HepG2 (cell line): Measurements from ENCODE around the gene SNRPD3. TPM values are rescaled to one million over a fixed set of nuclear protein-coding genes. Genes with fewer than 3 reads are reported as not detected.
A peak's percentile ranks its signal among the peaks of the same experiment; 100 is the strongest.

Source experiments
- IRF1 ChIP-seq: sonication (generic); formaldehyde crosslinking; IDR thresholded peaks from 2 replicates; pipeline ENCODE4 v1.4.0; 2020; ENCODE audit warnings: low read depth, mild to moderate bottlenecking, missing genetic modification reagents
- KDM5B ChIP-seq: sonication (generic); formaldehyde crosslinking; IDR thresholded peaks from 2 replicates; pipeline ENCODE4 v1.4.0; 2020; ENCODE audit warnings: missing genetic modification reagents, mild to moderate bottlenecking, borderline replicate concordance
- MEIS1 ChIP-seq: sonication (generic); formaldehyde crosslinking; IDR thresholded peaks from 2 replicates; pipeline ENCODE4 v1.9.0; 2021; ENCODE audit warnings: mild to moderate bottlenecking, missing genetic modification reagents, moderate library complexity, borderline replicate concordance
- SALL2 ChIP-seq: sonication (generic); formaldehyde crosslinking; IDR thresholded peaks from 2 replicates; pipeline ENCODE4 v1.8.1; 2023; ENCODE audit warnings: mild to moderate bottlenecking, missing genetic modification reagents, inconsistent platforms
- SP1 ChIP-seq, 2 experiments: fragments of 450-650 bp in 1 of 2; sonication (generic) in 1 of 2; formaldehyde crosslinking in 1 of 2; IDR thresholded peaks; 2 replicates each; pipeline versions ENCODE4 v1.4.0 to v1.6.1; 2016 to 2020; ENCODE audit warnings: missing genetic modification reagents in 1 of 2
- THAP9 ChIP-seq: sonication (generic); formaldehyde crosslinking; IDR thresholded peaks from 2 replicates; pipeline ENCODE4; 2020; ENCODE audit warnings: missing genetic modification reagents, mild to moderate bottlenecking, borderline replicate concordance
- TIGD3 ChIP-seq: sonication (generic); formaldehyde crosslinking; IDR thresholded peaks from 2 replicates; pipeline ENCODE4 v1.5.1; 2020; ENCODE audit warnings: mild to moderate bottlenecking, missing genetic modification reagents, borderline replicate concordance
- ZBTB8A ChIP-seq: sonication (generic); formaldehyde crosslinking; IDR thresholded peaks from 2 replicates; pipeline ENCODE4 v1.4.0; 2020; ENCODE audit warnings: mild to moderate bottlenecking, low read depth, missing genetic modification reagents, borderline replicate concordance
- ZHX1 ChIP-seq: sonication (generic); formaldehyde crosslinking; IDR thresholded peaks from 2 replicates; pipeline ENCODE4 v1.8.1; 2022; ENCODE audit warnings: low read depth, mild to moderate bottlenecking, missing genetic modification reagents
- ZNF121 ChIP-seq: sonication (generic); formaldehyde crosslinking; IDR thresholded peaks from 2 replicates; pipeline ENCODE4 v1.5.0; 2020; ENCODE audit warnings: mild to moderate bottlenecking, missing genetic modification reagents
- ZNF232 ChIP-seq: sonication (generic); formaldehyde crosslinking; IDR thresholded peaks from 2 replicates; pipeline ENCODE4 v1.4.0; 2020; ENCODE audit warnings: missing genetic modification reagents, borderline replicate concordance
- ZNF317 ChIP-seq: sonication (generic); formaldehyde crosslinking; IDR thresholded peaks from 2 replicates; pipeline ENCODE4 v1.5.0; 2020; ENCODE audit warnings: mild to moderate bottlenecking, missing genetic modification reagents
- ZNF652 ChIP-seq: IDR thresholded peaks from 2 replicates; pipeline ENCODE4 v1.6.1; 2016; ENCODE audit warnings: low read depth, borderline replicate concordance
- ZNF747 ChIP-seq: sonication (generic); formaldehyde crosslinking; IDR thresholded peaks from 2 replicates; pipeline ENCODE4 v1.8.1; 2023; ENCODE audit warnings: missing genetic modification reagents, mild to moderate bottlenecking, borderline replicate concordance
- ZNF770 ChIP-seq: sonication (generic); formaldehyde crosslinking; IDR thresholded peaks from 2 replicates; pipeline ENCODE4 v1.5.0; 2020; ENCODE audit warnings: mild to moderate bottlenecking, missing genetic modification reagents
- polyA plus RNA-seq, 8 experiments: library from polyadenylated mRNA; depleted of rRNA in 3 of 8; stranded (reverse) in 7 of 8; unstranded in 1 of 8; fragments of >200 nt; fragmentation: Illumina TruSeq in 4 of 8; extraction: Trizol in 4 of 8; gene quantifications; 2 replicates each; pipeline versions ENCODE4 v1.2.1 to v1.2.3, GENCODE V29; 2011 to 2016; ENCODE audit warnings: low read depth in 4 of 8, missing spikeins in 1 of 8, mixed read lengths in 1 of 8; ENCODE audit not compliant: insufficient read depth in 1 of 8
- total RNA-seq, 5 experiments: library from RNA; depleted of rRNA; stranded (reverse); fragments of >200 nt; fragmentation: Illumina TruSeq; extraction: Trizol; gene quantifications; 2 replicates each; pipeline ENCODE4 v1.2.3, GENCODE V29; 2016; ENCODE audit warnings: low read depth in 1 of 5

SNRPD3 gene
- total and polyA plus RNA-seq, 2 of the 13 experiments (the other 11 are each of a cell fraction or from before 2014, with no cell fraction given): 110 to 209 TPM

GRCh38 chr22:24514241-24515026 is 41.4 kb upstream of the SNRPD3 start (continued):
- TF ChIP-seq ZHX1 (CRISPR knock-in tag): peak; percentile 63; the same call in 1 of the 2 replicates
- TF ChIP-seq MEIS1 (CRISPR knock-in tag): peak; percentile 93
- TF ChIP-seq THAP9 (CRISPR knock-in tag): peak; percentile 89
- TF ChIP-seq SALL2 (CRISPR knock-in tag): peak; percentile 74; the same call in 1 of the 2 replicates
- TF ChIP-seq SP1 (IDR thresholded peaks at IDR 0.05): no peak
- TF ChIP-seq SP1 (CRISPR knock-in tag; IDR thresholded peaks at IDR 0.05): no peak
- peak; percentile 75 for TF ChIP-seq ZNF121
- TF ChIP-seq ZNF747: peak; percentile 97
- peak; percentile 80 for TF ChIP-seq ZNF770 (CRISPR knock-in tag)
- TF ChIP-seq ZNF652 (CRISPR knock-in tag): peak; percentile 78
- peak; percentile 99 for TF ChIP-seq ZNF232 (CRISPR knock-in tag)
- TF ChIP-seq ZNF317: peak; percentile 87; the same call in 1 of the 2 replicates
- peak; percentile 99 for TF ChIP-seq KDM5B (CRISPR knock-in tag)
- peak; percentile 98 for TF ChIP-seq TIGD3 (CRISPR knock-in tag)
- TF ChIP-seq IRF1: peak; percentile 96; the same call in 1 of the 2 replicates
- no peak for TF ChIP-seq ZBTB8A (CRISPR knock-in tag)
